ENCODE results near the gene ANKRD12. TPM values are rescaled to one million over a fixed set of nuclear protein-coding genes. Genes with fewer than 3 reads are reported as not detected.

The ANKRD12 gene
- total RNA-seq, 1 donor from 2014 or later = 26.1 TPM

DNA sequence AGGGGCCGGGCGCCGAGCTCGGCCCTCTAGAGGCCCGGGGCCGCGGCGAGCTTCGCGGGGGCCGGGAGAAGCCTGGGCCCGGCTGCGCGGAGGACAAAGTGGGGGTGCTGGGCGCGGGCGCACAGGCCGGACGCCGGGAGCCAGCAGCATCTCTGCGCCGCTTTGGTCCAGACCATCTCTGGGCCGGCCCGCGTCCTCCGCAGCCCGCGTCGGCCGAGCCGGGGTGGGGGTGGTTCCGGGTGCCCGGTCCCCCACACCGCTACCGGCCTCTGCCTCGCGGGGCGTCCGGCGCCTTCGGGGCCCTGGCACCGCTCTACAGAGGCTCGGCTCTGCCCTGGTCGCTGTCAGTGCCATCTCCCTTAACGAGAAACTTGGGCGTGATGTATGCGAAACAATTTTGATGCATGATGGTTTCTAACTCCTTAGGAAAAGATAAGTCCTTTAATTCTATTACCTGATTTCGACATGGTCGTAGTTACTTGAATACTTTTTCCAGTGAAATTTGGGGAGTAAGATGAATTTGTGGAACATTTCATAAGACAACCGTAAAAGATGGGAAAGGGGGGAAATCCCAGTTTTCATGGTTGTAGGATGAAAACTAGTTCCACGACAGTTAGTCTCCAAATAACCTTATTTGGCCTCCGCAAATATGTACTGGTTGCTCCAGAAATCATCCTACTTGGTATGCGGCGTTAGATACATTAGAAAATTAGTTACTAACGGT, 198.6 kb downstream of the ANKRD12 start:
- H3K27ac ChIP-seq (ENCODE audit: low read depth, low read length) = peak overlapping the region; percentile 57
- H3K4me1 ChIP-seq (ENCODE audit: control insufficient read depth in 3 of 3, insufficient read depth in 3 of 3, low read length in 3 of 3) = peaks cover 6 to 11% (median 9%) of the 10 kb centered on the region in 3 donors
- peak overlapping the region; percentile 68 to 83 (median 75) for H3K4me3 ChIP-seq (ENCODE audit: low read length in 3 of 3)
- peak overlapping the region; percentile 66 to 79 (median 75) for H3K9ac ChIP-seq (ENCODE audit: low read depth in 1 of 3, low read length in 3 of 3)
- H3K27me3 ChIP-seq (ENCODE audit: control insufficient read depth in 3 of 3, insufficient read depth in 3 of 3, low read length in 3 of 3) = no peaks in the 10 kb centered on the region
- H3K9me3 ChIP-seq (ENCODE audit: control insufficient read depth in 3 of 3, low read length in 3 of 3) = no peaks in the 10 kb centered on the region
- H3K36me3 ChIP-seq (ENCODE audit: control insufficient read depth in 3 of 3, insufficient read depth in 3 of 3, low read length in 3 of 3) = peaks cover 5 to 9% (median 9%) of the 10 kb centered on the region in 3 donors

Small RNA genes within 50 kb of the gene (small RNA-seq; reads per million reads assigned to genes)
- gene RF00019 = not detected

Other genes starting within 250 kb of the ANKRD12 start
- 124 TPM for gene NDUFV2, start 34.1 kb upstream of the ANKRD12 start, total RNA-seq
- gene TWSG1, start 198.0 kb downstream of the ANKRD12 start, total RNA-seq = 30.3 TPM